Thyroid gland (tissue), 4 donors: ENCODE measurements around the gene LRP3.

Experiments
- POLR2A ChIP-seq, 2 donors: fragments of 450-650 bp; IDR thresholded peaks; one replicate each; pipeline ENCODE4 v1.6.1; 2017; ENCODE audit warnings: antibody characterized with exemption in 2 of 2, mild to moderate bottlenecking in 2 of 2, moderate library complexity in 1 of 2
- TF ChIP-seq, protein P1 (sequence below), 6 experiments: fragments of 200-600 bp in 3 of 6; fragments of 450-650 bp in 3 of 6; sonication (generic) in 3 of 6; IDR thresholded peaks; one replicate each; pipeline ENCODE4 v1.5.1; 2016 to 2019; ENCODE audit warnings: antibody characterized with exemption in 6 of 6, mild to moderate bottlenecking in 2 of 6, inconsistent platforms in 1 of 6, moderate library complexity in 1 of 6

DNA sequence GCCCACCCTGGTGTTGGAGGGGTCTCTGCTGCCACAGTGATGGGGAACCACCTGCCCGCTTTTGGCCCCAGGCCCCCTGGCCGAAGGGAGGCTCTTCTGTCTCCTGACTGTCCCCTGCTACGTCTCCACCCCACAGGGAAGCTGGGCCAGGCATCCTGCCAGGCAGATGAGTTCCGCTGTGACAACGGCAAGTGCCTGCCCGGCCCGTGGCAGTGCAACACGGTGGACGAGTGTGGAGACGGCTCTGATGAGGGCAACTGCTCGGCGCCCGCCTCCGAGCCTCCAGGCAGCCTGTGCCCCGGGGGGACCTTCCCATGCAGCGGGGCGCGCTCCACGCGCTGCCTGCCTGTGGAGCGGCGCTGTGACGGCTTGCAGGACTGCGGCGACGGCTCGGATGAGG lies 11.0 kb downstream of the LRP3 start:
- TF ChIP-seq, protein P1, sequence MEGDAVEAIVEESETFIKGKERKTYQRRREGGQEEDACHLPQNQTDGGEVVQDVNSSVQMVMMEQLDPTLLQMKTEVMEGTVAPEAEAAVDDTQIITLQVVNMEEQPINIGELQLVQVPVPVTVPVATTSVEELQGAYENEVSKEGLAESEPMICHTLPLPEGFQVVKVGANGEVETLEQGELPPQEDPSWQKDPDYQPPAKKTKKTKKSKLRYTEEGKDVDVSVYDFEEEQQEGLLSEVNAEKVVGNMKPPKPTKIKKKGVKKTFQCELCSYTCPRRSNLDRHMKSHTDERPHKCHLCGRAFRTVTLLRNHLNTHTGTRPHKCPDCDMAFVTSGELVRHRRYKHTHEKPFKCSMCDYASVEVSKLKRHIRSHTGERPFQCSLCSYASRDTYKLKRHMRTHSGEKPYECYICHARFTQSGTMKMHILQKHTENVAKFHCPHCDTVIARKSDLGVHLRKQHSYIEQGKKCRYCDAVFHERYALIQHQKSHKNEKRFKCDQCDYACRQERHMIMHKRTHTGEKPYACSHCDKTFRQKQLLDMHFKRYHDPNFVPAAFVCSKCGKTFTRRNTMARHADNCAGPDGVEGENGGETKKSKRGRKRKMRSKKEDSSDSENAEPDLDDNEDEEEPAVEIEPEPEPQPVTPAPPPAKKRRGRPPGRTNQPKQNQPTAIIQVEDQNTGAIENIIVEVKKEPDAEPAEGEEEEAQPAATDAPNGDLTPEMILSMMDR (IDR thresholded peaks at IDR 0.05), result no peak
- TF ChIP-seq POLR2A (IDR thresholded peaks at IDR 0.05), result no peak
